HG02840 (cell line): ENCODE results near the gene LARGE1.

Experiments used
- ATAC-seq: cut with Tn5 transposase; IDR thresholded peaks from one replicate; pipeline ENCODE4 v1.9.1; 2021; ENCODE audit warnings: mild to moderate bottlenecking, moderate library complexity, moderate number of reproducible peaks; ENCODE audit not compliant: unreplicated experiment, low FRiP score

Gene LARGE1

GRCh38 chr22:33920197-33920540 is at the start of gene LARGE1:
TSS of gene LARGE1 (minus strand) at chr22:33920476.
- ATAC-seq: peak; percentile 18

- no peak for ATAC-seq
Measured at GRCh38 chr22:33969045-33969444, 48.8 kb upstream of the LARGE1 start.

- no peak for ATAC-seq
Measured at GRCh38 chr22:33964121-33964520, 43.8 kb upstream of the LARGE1 start.

- no peak for ATAC-seq
Measured at GRCh38 chr22:33962409-33962808, 42.1 kb upstream of the LARGE1 start.

- no peak for ATAC-seq
Measured at GRCh38 chr22:33958741-33959140, 38.5 kb upstream of the LARGE1 start.

GRCh38 chr22:33957086-33957485 is 36.8 kb upstream of the LARGE1 start:
- ATAC-seq: no peak

- no peak for ATAC-seq
Measured at GRCh38 chr22:33952776-33953175, 32.5 kb upstream of the LARGE1 start.

- no peak for ATAC-seq
Measured at GRCh38 chr22:33940741-33941140, 20.5 kb upstream of the LARGE1 start.

GRCh38 chr22:33932997-33933396 is 12.7 kb upstream of the LARGE1 start:
- no peak for ATAC-seq

- ATAC-seq: no peak
Measured at GRCh38 chr22:33931406-33931805, 11.1 kb upstream of the LARGE1 start.

- no peak for ATAC-seq
Measured at GRCh38 chr22:33927752-33928151, 7.5 kb upstream of the LARGE1 start.

GRCh38 chr22:33925194-33925593 is 4.9 kb upstream of the LARGE1 start:
- ATAC-seq: no peak

- ATAC-seq: no peak
Measured at GRCh38 chr22:33923660-33924246, 3.5 kb upstream of the LARGE1 start.

GRCh38 chr22:33923033-33923432 is 2.8 kb upstream of the LARGE1 start:
- ATAC-seq: no peak

GRCh38 chr22:33922349-33922681 is 2.0 kb upstream of the LARGE1 start:
- ATAC-seq: no peak

- ATAC-seq: no peak
Measured at GRCh38 chr22:33921525-33922348, 1.5 kb upstream of the LARGE1 start.

GRCh38 chr22:33920927-33921524 is 750 bp upstream of the LARGE1 start:
- ATAC-seq: peak; percentile 56

- peak; percentile 13 for ATAC-seq
Measured at GRCh38 chr22:33919391-33920196, 682 bp downstream of the LARGE1 start.

GRCh38 chr22:33918676-33919365 is 1.5 kb downstream of the LARGE1 start:
- ATAC-seq: no peak

GRCh38 chr22:33917744-33918406 is 2.4 kb downstream of the LARGE1 start:
- no peak for ATAC-seq
